Right lobe of liver (tissue), 6 donors: ENCODE data around the gene NKX2-2. TPM values are rescaled to one million over a fixed set of nuclear protein-coding genes. Genes with fewer than 3 reads are reported as not detected.

Experiments
- ATAC-seq, 4 donors: fragments of 200-7000 bp; cut with Tn5 transposase; one replicate each; pipeline ENCODE4 v1.9.1; 2020; ENCODE audit warnings: mild to moderate bottlenecking in 4 of 4, moderate library complexity in 4 of 4
- DNase-seq, 3 donors: peaks; one replicate each; pipeline ENCODE4 v3.0.0-alpha.2; 2020
- H3K27ac ChIP-seq, 3 donors: fragments of 200-600 bp; one replicate each; pipeline ENCODE4 v1.8.0; 2022
- H3K27me3 ChIP-seq, 2 donors: fragments of 200-600 bp; one replicate each; pipeline ENCODE4 v1.8.0; 2022
- H3K36me3 ChIP-seq, 4 donors: fragments of 200-600 bp; sonication (generic) in 1 of 4; one replicate each; pipeline versions ENCODE4 v1.5.1 to v1.8.0; 2017 to 2022; ENCODE audit warnings: control low read depth in 1 of 4
- H3K4me1 ChIP-seq, 4 donors: fragments of 200-600 bp; sonication (generic) in 1 of 4; one replicate each; pipeline versions ENCODE4 v1.5.1 to v1.8.0; 2017 to 2022; ENCODE audit warnings: control low read depth in 1 of 4
- H3K4me3 ChIP-seq, 3 donors: fragments of 200-600 bp; one replicate each; pipeline ENCODE4 v1.8.0; 2022
- H3K9me3 ChIP-seq, 4 donors: fragments of 200-600 bp; sonication (generic) in 1 of 4; one replicate each; pipeline versions ENCODE4 v1.5.1 to v1.8.0; 2017 to 2022; ENCODE audit warnings: control low read depth in 1 of 4
- CTCF ChIP-seq, 4 donors: fragments of 200-600 bp in 3 of 4; fragments of 450-650 bp in 1 of 4; IDR thresholded peaks; one replicate each; pipeline versions ENCODE4 v1.5.1 to v1.8.0; 2016 to 2022; ENCODE audit warnings: antibody characterized with exemption in 4 of 4, mild to moderate bottlenecking in 2 of 4
- POLR2A ChIP-seq: fragments of 450-650 bp; IDR thresholded peaks from one replicate; pipeline ENCODE4 v1.6.1; 2017; ENCODE audit warnings: antibody characterized with exemption, mild to moderate bottlenecking
- WGBS: methylation state at CpG from one replicate; pipeline ENCODE4 v1.1.6; 2018; ENCODE audit warnings: low coverage, low lambda C conversion rate; ENCODE audit not compliant: insufficient coverage; ENCODE audit errors: missing lambda C conversion rate; 5-methylcytosine and 5-hydroxymethylcytosine counted together
- intact Hi-C, 2 donors: fragments of 100-400 bp; cut with DNase I; formaldehyde crosslinking; loops; one replicate each; pipeline versions ENCODE4 v1.11.2 to v1.14.1; 2022
- total RNA-seq, 6 experiments: library from RNA; depleted of rRNA in 2 of 6; stranded (reverse); fragments of >200 nt in 2 of 6; fragmentation: NEBNext Ultra II Directional in 3 of 6; extraction: Animal tissue kit (Norgen Biotek cat#: 25700) in 3 of 6; gene quantifications; one replicate each; pipeline versions ENCODE4 v1.1.0 to v1.2.4, GENCODE V29; 2016 to 2023
- donor health status: DM: no; HTN: yes; CAD: no.
- donor health status: DM: no; HTN: no; CAD: no.
- donor health status: DM: no; HTN: no; CAD: no.
- donor health status: DM: no; HTN: yes; CAD: no.
- donor health status: DM: no; HTN: yes; CAD: no.

NKX2-2 gene
- total RNA-seq, 6 experiments from 2014 or later: not detected

- no peaks in the 10 kb centered on the region for H3K36me3 ChIP-seq
- H3K27me3 ChIP-seq: no peaks in the 10 kb centered on the region
Observed at GRCh38 chr20:21550587-21550986, 36.7 kb upstream of the NKX2-2 start.

GRCh38 chr20:21548390-21549035 is 34.6 kb upstream of the NKX2-2 start:
- no peaks in the 10 kb centered on the region for H3K27me3 ChIP-seq
- DNase-seq: no peak
- no peak for ATAC-seq
- H3K4me3 ChIP-seq: no peak overlapping the region
- no peaks in the 10 kb centered on the region for H3K36me3 ChIP-seq
- no peak overlapping the region for H3K27ac ChIP-seq
- no peaks in the 10 kb centered on the region for H3K9me3 ChIP-seq
- 72% methylated on average over 8 of the region's 8 CpGs for WGBS
- TF ChIP-seq CTCF (IDR thresholded peaks at IDR 0.05) (no peak), POLR2A (no peak)
- no peaks in the 10 kb centered on the region for H3K4me1 ChIP-seq
- intact Hi-C loops: no loop called here

More at GRCh38 chr20:21550587-21550986, 36.7 kb upstream of the NKX2-2 start:
- DNase-seq (no peak), ATAC-seq (no peak)
- H3K27ac ChIP-seq: no peak overlapping the region
- no peaks in the 10 kb centered on the region for H3K9me3 ChIP-seq
- 69% methylated on average over 3 of the region's 5 CpGs for WGBS
- no peak overlapping the region for H3K4me3 ChIP-seq
- no peak for TF ChIP-seq POLR2A
- no peak for TF ChIP-seq CTCF (IDR thresholded peaks at IDR 0.05)
- intact Hi-C loops: no loop called here
- no peaks in the 10 kb centered on the region for H3K4me1 ChIP-seq

GRCh38 chr20:21546355-21546754 is 32.5 kb upstream of the NKX2-2 start:
- intact Hi-C loops: no loop called here
- Histone ChIP-seq H3K4me1 (no peaks in the 10 kb centered on the region), H3K4me3 (no peak overlapping the region), H3K27me3 (no peaks in the 10 kb centered on the region), H3K27ac (no peak overlapping the region), H3K9me3 (no peaks in the 10 kb centered on the region), H3K36me3 (no peaks in the 10 kb centered on the region)
- ATAC-seq (peak in 3 of 4 donors; percentile 38 to 65 (median 56)), DNase-seq (no peak)
- no peak for TF ChIP-seq POLR2A
- 28% methylated on average over 4 of the region's 4 CpGs for WGBS

GRCh38 chr20:21539512-21539911 is 25.6 kb upstream of the NKX2-2 start:
- Histone ChIP-seq H3K4me3 (no peak overlapping the region), H3K36me3 (no peaks in the 10 kb centered on the region), H3K27me3 (no peaks in the 10 kb centered on the region), H3K9me3 (no peaks in the 10 kb centered on the region), H3K27ac (no peak overlapping the region), H3K4me1 (no peaks in the 10 kb centered on the region)
- ATAC-seq (no peak), DNase-seq (no peak)
- no peak for TF ChIP-seq CTCF (IDR thresholded peaks at IDR 0.05)
- no peak for TF ChIP-seq POLR2A
- WGBS: 68% methylated on average over 3 of the region's 3 CpGs
- intact Hi-C loops: no loop called here

- no peaks in the 10 kb centered on the region for H3K36me3 ChIP-seq
- intact Hi-C loops: loop anchor here in 1 of 2 donors (5.0 kb wide), 1 partner anchor 37 kb away; no protein-coding TSS in a partner anchor
- TF ChIP-seq CTCF (IDR thresholded peaks at IDR 0.05): no peak
- no peak for TF ChIP-seq POLR2A
- H3K9me3 ChIP-seq: no peaks in the 10 kb centered on the region
- no peak overlapping the region for H3K4me3 ChIP-seq
- peaks cover 0 to 3% (median 1%) of the 10 kb centered on the region in 4 donors for H3K4me1 ChIP-seq
- DNase-seq (no peak), ATAC-seq (no peak)
- no peak overlapping the region for H3K27ac ChIP-seq
- H3K27me3 ChIP-seq: no peaks in the 10 kb centered on the region
- WGBS: 61% methylated on average over 2 of the region's 2 CpGs
Observed at GRCh38 chr20:21534886-21535285, 21.0 kb upstream of the NKX2-2 start.
